Activated B cell treated with CpG ODN at 0.5 μM for 24 hours (primary cell): ENCODE measurements around the gene RASSF3. TPM values are rescaled to one million over a fixed set of nuclear protein-coding genes. Genes with fewer than 3 reads are reported as not detected.
"Not testable (repeated sequence)": the region's sequence is repeated elsewhere in the genome, so short reads cannot be mapped to it uniquely, and the experiment has no call there.

ENCODE experiments used
- ATAC-seq: fragments of 200-7000 bp; cut with Tn5 transposase; one replicate; pipeline ENCODE4 v1.10.0; 2021; ENCODE audit warnings: low read depth, mild to moderate bottlenecking, moderate library complexity
- CTCF ChIA-PET: fragments of 350-600 bp; sonication (Branson Sonifier 250); formaldehyde crosslinking; loops from one replicate; lab custom pipeline; 2021; ENCODE audit warnings: antibody characterized with exemption; lab: Charles Lee
- POLR2A ChIA-PET: fragments of 350-600 bp; sonication (Branson Sonifier 250); formaldehyde crosslinking; loops from one replicate; lab custom pipeline; 2021; ENCODE audit warnings: antibody characterized with exemption; lab: Charles Lee
- DNase-seq: peaks from one replicate; pipeline ENCODE4 v3.0.0; 2022
- H3K27ac Mint-ChIP-seq: one replicate; pipeline ENCODE4 v1.8.0; 2020; ENCODE audit warnings: mixed read lengths
- H3K27me3 Mint-ChIP-seq: one replicate; pipeline ENCODE4 v1.8.0; 2021; ENCODE audit warnings: mixed read lengths
- H3K36me3 Mint-ChIP-seq: one replicate; pipeline ENCODE4 v1.8.0; 2021; ENCODE audit warnings: low read depth, mixed read lengths
- H3K4me1 Mint-ChIP-seq: one replicate; pipeline ENCODE4 v1.8.0; 2021; ENCODE audit warnings: mixed read lengths
- H3K4me3 Mint-ChIP-seq: one replicate; pipeline ENCODE4 v1.8.0; 2020; ENCODE audit warnings: mild to moderate bottlenecking, mixed read lengths
- H3K9me3 Mint-ChIP-seq: one replicate; pipeline ENCODE4 v1.8.0; 2020; ENCODE audit warnings: mixed read lengths
- intact Hi-C: fragments of 100-400 bp; cut with micrococcal nuclease; formaldehyde crosslinking; loops from one replicate; pipeline ENCODE4 v1.15.1; 2024
- total RNA-seq: library from RNA; stranded (reverse); gene quantifications from 2 replicates; pipeline ENCODE4 v1.2.3, GENCODE V29; 2022
- TF ChIP-seq, protein P1 (sequence below): fragments of 200-600 bp; IDR thresholded peaks from one replicate; pipeline ENCODE4 v1.8.0; 2022; ENCODE audit warnings: antibody characterized with exemption, mild to moderate bottlenecking

RASSF3 gene
- total RNA-seq, 1 donor from 2014 or later: 95.7 TPM

DNA sequence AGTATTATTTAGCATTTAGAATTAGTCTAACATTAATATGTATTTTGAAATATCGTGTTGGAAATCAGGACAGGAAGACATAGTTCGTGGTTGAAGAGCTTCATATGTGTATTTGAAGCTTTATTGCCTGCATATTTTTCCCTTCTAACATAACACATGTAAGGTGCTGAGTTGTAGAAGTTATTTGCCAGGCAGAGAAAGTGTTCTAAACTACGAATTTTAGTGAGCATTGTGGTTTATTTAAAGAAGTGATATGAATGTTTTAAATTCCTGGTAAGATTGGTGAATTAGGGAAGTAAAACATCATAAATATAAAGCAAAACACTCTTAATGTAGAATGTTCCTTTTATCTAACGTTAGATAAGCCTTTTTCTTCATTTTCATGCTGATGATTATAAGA, 2.5 kb downstream of the RASSF3 start:
- ChIA-PET POLR2A (interaction anchor here (0.6 to 11.4 kb wide), 3 partner anchors 11 to 83 kb away, joined by 3 to 256 read pairs (median 3); no protein-coding TSS in a partner anchor), CTCF (interaction anchor here (1.0 kb wide), 1 partner anchor 64 kb away, joined by 3 read pairs; no protein-coding TSS in a partner anchor)
- Mint-ChIP-seq H3K4me3 (peak overlapping the region; percentile 99), H3K36me3 (peaks cover 55% of the 10 kb centered on the region), H3K4me1 (peaks cover 69% of the 10 kb centered on the region), H3K9me3 (no peaks in the 10 kb centered on the region), H3K27ac (peak overlapping the region; percentile 96), H3K27me3 (no peaks in the 10 kb centered on the region)
- intact Hi-C loops: no loop called here
- DNase-seq: no peak
- no peak for ATAC-seq
- TF ChIP-seq, protein P1, sequence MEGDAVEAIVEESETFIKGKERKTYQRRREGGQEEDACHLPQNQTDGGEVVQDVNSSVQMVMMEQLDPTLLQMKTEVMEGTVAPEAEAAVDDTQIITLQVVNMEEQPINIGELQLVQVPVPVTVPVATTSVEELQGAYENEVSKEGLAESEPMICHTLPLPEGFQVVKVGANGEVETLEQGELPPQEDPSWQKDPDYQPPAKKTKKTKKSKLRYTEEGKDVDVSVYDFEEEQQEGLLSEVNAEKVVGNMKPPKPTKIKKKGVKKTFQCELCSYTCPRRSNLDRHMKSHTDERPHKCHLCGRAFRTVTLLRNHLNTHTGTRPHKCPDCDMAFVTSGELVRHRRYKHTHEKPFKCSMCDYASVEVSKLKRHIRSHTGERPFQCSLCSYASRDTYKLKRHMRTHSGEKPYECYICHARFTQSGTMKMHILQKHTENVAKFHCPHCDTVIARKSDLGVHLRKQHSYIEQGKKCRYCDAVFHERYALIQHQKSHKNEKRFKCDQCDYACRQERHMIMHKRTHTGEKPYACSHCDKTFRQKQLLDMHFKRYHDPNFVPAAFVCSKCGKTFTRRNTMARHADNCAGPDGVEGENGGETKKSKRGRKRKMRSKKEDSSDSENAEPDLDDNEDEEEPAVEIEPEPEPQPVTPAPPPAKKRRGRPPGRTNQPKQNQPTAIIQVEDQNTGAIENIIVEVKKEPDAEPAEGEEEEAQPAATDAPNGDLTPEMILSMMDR: no peak

DNA sequence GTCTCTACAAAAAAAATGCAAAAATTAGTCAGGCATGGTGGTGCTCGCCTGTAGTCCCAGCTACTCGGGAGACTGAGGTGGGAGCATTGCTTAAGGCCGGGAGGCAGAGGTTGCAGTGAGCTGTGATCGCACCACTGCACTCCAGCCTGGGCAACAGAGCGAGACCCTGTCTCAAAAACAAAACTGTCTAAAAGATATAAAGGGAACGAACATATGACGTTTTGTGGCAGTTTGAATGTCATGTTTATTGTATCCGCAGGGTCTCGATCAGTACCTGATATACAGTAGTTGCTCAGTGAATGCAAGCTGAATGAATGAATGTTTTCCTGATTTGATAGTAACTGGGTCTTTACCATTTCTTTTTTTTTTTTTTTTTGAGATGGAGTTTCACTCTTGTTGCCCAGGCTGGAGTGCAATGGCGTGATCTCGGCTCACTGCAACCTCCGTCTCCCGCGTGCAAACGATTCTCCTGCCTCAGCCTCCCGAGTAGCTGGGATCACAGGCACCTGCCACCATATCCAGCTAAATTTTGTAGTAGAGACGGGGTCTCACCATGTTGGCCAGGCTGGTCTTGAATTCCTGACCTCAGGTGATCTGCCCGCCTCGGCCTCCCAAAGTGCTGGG, 3.6 kb downstream of the RASSF3 start:
- POLR2A ChIA-PET: interaction anchor here (0.7 to 11.4 kb wide), 3 partner anchors 10 to 62 kb away, joined by 3 to 256 read pairs (median 5); no protein-coding TSS in a partner anchor
- peaks cover 55% of the 10 kb centered on the region for H3K36me3 Mint-ChIP-seq

DNA sequence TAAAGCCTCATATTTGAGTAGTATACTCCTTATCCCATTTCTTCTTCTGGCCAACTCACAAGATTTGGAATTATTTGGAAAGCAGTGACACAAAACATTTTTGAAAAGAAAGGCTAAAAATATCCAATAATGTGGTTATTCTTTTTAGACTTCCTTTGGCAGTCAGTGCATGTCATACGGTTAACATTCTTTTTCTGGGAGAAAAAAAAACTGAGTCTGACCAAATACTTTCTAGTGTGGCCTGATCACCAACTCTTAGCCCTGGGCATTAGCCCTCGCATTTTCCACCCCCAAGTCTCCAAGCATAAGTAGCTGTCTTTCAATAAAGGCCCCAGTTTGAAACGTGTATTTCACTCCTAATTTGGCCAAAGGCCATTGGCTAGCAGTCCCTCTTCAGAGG, 5.9 kb downstream of the RASSF3 start:
- peaks cover 60% of the 10 kb centered on the region for H3K36me3 Mint-ChIP-seq
- POLR2A ChIA-PET: interaction anchor here (0.6 to 11.4 kb wide), 3 partner anchors 7 to 24 kb away, joined by 3 to 256 read pairs (median 3); no protein-coding TSS in a partner anchor
- no peaks in the 10 kb centered on the region for H3K27me3 Mint-ChIP-seq
- peak overlapping the region; percentile 81 for H3K27ac Mint-ChIP-seq
- H3K9me3 Mint-ChIP-seq: no peaks in the 10 kb centered on the region
- CTCF ChIA-PET: interaction anchor here (1.4 kb wide), 1 partner anchor 82 kb away, joined by 3 read pairs; no protein-coding TSS in a partner anchor
- no peak for DNase-seq
- H3K4me1 Mint-ChIP-seq: peaks cover 83% of the 10 kb centered on the region
- intact Hi-C loops: no loop called here
- no peak for ATAC-seq
- TF ChIP-seq, protein P1: no peak
- H3K4me3 Mint-ChIP-seq: peak overlapping the region; percentile 67

More for the DNA sequence above, 3.6 kb downstream of the RASSF3 start:
- H3K27me3 Mint-ChIP-seq, DNase-seq, H3K9me3 Mint-ChIP-seq, intact Hi-C loops, ATAC-seq: not testable (repeated sequence)
- peak overlapping the region; percentile 99 for H3K4me3 Mint-ChIP-seq
- peaks cover 65% of the 10 kb centered on the region for H3K4me1 Mint-ChIP-seq
- H3K27ac Mint-ChIP-seq: peak overlapping the region; percentile 96
- CTCF ChIA-PET: interaction anchor here (0.5 to 1.7 kb wide), 3 partner anchors 63 to 84 kb away, joined by 3 to 4 read pairs (median 3); no protein-coding TSS in a partner anchor

DNA sequence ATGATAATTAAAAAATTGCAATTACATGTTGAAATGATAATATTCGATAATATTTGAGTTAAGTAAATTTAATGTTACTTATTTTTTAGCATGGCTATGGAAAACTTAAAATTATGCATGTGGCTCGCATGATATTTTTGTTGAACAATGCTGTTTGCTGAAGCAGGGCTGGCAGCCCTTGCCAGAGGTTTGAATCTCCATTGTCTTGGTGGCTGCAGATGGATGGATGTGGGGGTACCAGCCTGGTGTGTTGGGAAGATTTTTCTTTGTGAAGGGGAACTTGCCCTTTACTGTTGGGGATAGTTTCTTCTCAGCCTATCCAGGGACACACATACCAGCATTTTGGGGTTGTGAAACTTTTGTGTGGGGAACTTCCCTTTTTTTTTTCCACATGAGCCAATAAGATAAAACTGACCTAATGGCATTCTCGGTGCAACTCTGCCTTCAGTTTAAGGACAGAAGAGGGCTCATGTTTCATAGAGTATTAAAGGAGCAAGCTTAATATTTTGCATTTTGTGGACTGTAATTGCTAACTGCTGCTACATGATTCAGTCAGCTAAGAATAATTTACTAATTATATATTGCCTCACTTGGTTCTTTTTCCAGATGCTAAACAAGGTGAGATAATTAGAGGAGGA, 8.8 kb downstream of the RASSF3 start:
- H3K27me3 Mint-ChIP-seq: no peaks in the 10 kb centered on the region
- ATAC-seq (peak; percentile 60), DNase-seq (no peak)
- ChIA-PET CTCF (interaction anchor here (1.0 to 1.3 kb wide), 2 partner anchors 8 to 79 kb away, joined by 4 to 7 read pairs; partner anchors contain the start of gene RASSF3), POLR2A (interaction anchor here (0.6 to 9.6 kb wide), 5 partner anchors 7 to 79 kb away, joined by 3 to 256 read pairs (median 4); partner anchors contain the start of gene RASSF3)
- H3K9me3 Mint-ChIP-seq: no peaks in the 10 kb centered on the region
- TF ChIP-seq, protein P1: no peak
- H3K36me3 Mint-ChIP-seq: peaks cover 39% of the 10 kb centered on the region
- peak overlapping the region; percentile 74 for H3K4me3 Mint-ChIP-seq
- H3K4me1 Mint-ChIP-seq: peaks cover 89% of the 10 kb centered on the region
- intact Hi-C loops: no loop called here
- peak overlapping the region; percentile 90 for H3K27ac Mint-ChIP-seq

DNA sequence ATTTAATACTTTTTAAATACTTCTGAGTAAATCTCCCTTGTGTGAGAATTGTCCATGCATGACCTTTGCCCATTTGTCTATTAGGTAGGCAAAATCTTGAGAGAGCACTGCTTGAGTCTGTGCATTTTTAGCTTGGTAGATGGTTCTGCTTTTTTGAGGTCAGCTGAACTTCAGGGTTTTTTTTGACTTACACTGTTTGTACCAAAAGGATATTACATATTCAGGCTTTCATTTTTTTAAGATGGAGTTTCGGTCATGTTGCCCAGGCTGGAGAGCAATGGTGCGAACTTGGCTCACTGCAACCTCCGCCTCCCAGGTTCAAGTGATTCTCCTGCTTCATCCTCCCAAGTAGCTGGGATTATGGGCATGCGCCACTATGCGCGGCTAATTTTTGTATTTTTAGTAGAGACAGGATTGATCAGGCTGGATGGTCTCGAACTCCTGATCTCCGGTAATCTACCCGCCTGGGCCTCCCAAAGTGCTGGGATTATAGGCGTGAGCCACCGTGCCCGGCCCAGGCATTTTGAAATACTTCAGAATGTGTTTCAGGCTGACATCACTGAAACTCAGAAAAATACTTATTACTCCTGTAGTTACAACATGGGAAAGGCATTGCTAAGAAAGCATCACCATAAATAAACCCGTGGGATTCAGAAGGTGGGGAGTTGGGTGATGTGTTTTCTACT, 11.1 kb downstream of the RASSF3 start:
- H3K4me3 Mint-ChIP-seq: peak overlapping the region; percentile 80
- peaks cover 27% of the 10 kb centered on the region for H3K36me3 Mint-ChIP-seq
- H3K27me3 Mint-ChIP-seq: no peaks in the 10 kb centered on the region
- POLR2A ChIA-PET: interaction anchor here (0.6 to 9.6 kb wide), 8 partner anchors 9 to 77 kb away, joined by 3 to 256 read pairs (median 4); partner anchors contain the start of gene RASSF3
- TF ChIP-seq, protein P1: no peak
- intact Hi-C loops: loop anchor here (1.0 to 2.0 kb wide), 3 partner anchors 10 to 77 kb away; no protein-coding TSS in a partner anchor
- peaks cover 87% of the 10 kb centered on the region for H3K4me1 Mint-ChIP-seq
- peak overlapping the region; percentile 96 for H3K27ac Mint-ChIP-seq
- CTCF ChIA-PET: interaction anchor here (0.8 to 1.8 kb wide), 4 partner anchors 10 to 76 kb away, joined by 3 to 6 read pairs (median 4); no protein-coding TSS in a partner anchor
- no peaks in the 10 kb centered on the region for H3K9me3 Mint-ChIP-seq
- DNase-seq (peak; percentile 32), ATAC-seq (peak; percentile 75)
